T47D (cell line): ENCODE measurements around the gene PTPRB.

Source experiments
- DNase-seq, 2 experiments: peaks; one replicate each; pipeline versions ENCODE4 v3.0.0 to v3.0.0-alpha.2; 2011 to 2012; ENCODE audit warnings: low read depth in 1 of 2, low spot score in 1 of 2
- JUND ChIP-seq: IDR thresholded peaks from 2 replicates; pipeline ENCODE4 v1.6.1; 2012; ENCODE audit warnings: low read depth
- in situ Hi-C: cut with HindIII; loops from 2 replicates; pipeline ENCODE4 v1.10.0; 2016; ENCODE audit warnings: low sequenced_read_pairs, low pct_unique_long_range_greater_than_20kb

Gene PTPRB

GRCh38 chr12:70637303-70638085 lies at the start of gene PTPRB:
PTPRB (minus strand) TSS chr12:70637429; CDS start chr12:70637395, 34 bp downstream.
- DNase-seq, result no peak
- no peak for TF ChIP-seq JUND
- in situ Hi-C loops, result no loop called here

DNA sequence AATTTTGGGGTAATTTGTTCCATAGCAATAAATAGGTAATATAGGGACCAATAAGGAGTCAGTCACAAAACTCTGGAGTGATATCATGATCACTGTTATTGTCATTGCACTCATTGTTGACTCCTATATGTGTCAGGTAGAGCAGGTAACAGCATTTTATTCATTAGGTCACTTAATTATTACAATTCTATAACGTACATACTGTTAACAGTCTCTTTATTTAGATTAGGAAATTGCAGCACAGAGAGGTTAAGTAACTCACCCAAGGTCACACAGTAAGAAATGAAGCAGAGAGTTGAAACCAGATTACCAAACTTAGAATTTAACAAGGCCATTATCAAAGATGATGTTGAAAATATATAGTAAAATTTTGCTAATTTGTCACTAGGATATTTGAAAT lies 49.7 kb upstream of the PTPRB start:
- no peak for TF ChIP-seq JUND
- in situ Hi-C loops, result no loop called here
- no peak for DNase-seq

DNA sequence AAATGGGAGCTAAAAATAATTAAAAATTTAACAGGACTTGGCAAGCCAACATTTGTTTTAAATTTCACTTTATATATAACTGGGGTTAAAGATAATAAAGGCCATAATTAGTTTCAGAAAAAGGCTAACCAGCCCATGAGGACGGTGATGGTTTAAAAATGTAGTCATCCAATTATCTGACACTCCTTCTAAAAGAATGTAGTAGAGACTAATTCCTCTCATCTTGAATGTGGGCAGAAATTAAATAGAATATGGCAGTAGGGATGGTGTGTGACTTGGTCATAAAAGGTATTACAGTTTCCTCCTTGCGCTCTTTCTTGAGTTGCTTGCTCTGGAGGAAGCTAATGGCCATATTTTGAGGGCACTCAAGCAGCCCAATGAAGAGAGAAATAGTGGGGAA lies 49.1 kb upstream of the PTPRB start:
- in situ Hi-C loops, result no loop called here
- no peak for DNase-seq
- TF ChIP-seq JUND, result no peak

GRCh38 chr12:70683976-70684375 lies 46.7 kb upstream of the PTPRB start:
- in situ Hi-C loops, result no loop called here
- DNase-seq, result no peak
- no peak for TF ChIP-seq JUND

- DNase-seq, result no peak
- in situ Hi-C loops, result no loop called here
- TF ChIP-seq JUND, result no peak
These were observed 34.5 kb upstream of the PTPRB start for GRCh38 chr12:70671698-70672097.

DNA sequence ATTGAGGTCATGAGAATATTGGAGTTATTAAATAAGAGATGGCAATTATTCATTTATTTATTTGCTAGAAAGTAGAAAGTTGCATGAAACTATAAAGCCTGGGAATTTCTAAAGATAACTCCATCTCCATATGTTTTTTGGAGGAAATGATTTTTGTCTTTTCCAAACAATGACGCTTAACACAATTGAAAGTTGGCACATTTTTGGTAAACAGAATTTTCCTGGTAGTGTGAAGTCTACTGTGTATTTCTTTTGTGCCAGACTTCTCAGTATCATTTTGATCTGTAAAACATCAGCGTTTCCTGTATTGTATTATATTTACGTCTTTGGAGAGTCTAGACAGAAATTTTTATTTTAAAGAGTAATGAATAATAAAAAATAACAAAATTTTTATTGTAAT lies 33.7 kb upstream of the PTPRB start:
- TF ChIP-seq JUND, result no peak
- DNase-seq, result no peak
- in situ Hi-C loops, result no loop called here

GRCh38 chr12:70667253-70667652 lies 30.0 kb upstream of the PTPRB start:
- no peak for TF ChIP-seq JUND
- no peak for DNase-seq
- in situ Hi-C loops, result no loop called here

- in situ Hi-C loops, result no loop called here
- DNase-seq, result no peak
- TF ChIP-seq JUND, result no peak
These were observed 29.1 kb upstream of the PTPRB start for GRCh38 chr12:70666364-70666763.

DNA sequence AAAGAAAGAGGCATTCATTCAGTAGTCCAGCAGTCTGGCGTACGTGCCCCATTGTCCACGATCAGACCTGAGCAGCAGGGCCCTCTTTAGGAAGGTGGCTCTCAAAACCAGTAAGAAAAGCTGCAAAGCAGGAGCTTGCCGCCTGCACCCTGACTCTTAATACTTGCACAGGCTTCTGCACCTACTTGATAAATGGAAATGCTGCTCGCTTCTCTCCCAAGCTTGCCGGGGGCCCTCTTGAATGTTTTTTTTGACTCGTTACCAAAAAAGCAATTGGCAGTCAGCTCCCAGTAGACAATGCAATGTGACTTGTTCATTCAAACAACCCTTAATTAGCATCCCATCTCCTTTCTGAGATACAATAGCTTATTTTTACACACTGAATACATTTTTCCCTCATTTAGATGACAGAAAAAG lies 27.2 kb upstream of the PTPRB start:
- no peak for DNase-seq
- no peak for TF ChIP-seq JUND
- in situ Hi-C loops, result no loop called here

DNA sequence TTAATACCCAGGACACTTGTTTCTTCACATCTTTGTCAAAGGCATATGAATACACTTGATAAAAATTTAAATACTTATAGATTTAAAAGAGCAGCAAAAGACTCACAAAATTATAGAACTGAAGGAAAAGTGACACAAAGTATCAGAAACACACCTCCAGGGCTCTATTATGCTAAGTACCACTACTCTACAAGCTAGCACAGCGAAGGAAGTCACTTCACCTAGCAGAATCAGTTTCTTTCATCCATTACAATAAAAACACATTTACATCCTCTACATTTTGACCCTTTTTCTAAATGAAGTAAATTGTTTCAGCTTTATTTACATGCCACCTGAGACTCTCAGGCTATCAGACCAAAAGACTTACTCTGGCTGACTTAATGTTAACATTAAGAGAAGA lies 26.6 kb upstream of the PTPRB start:
- in situ Hi-C loops, result no loop called here
- DNase-seq, result no peak
- TF ChIP-seq JUND, result no peak

DNA sequence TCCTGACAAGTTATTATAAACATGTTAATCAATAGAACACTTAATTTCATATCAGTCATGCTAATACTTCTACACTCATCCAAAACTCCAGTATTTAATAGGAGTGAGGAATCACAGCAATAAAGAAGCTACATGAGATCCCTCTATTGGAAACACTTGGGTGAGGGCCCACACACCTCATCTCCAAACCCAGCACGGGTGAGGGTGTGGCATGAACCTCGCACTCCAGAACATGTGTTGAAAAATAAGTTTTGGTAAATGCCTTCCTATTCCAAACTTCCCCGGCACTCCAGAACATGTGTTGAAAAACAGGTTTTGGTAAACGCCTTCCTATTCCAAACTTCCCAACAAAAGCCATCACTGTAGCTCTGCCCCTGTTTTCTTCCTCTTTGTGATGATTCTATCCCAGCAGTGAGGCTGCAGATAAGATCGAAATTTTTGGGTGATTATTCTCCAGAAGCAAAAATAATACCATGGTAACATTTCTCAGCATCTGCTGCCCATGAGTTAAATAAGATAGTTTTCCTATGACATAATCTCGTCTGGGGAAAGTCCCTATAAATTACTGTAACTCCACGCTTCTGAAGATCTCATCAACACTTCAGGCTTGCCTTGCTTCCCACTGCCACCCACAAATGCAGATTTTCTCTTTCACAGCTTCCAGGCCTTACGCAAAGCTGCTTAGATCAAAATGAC lies 24.4 kb upstream of the PTPRB start:
- no peak for DNase-seq
- TF ChIP-seq JUND, result no peak
- in situ Hi-C loops, result no loop called here

DNA sequence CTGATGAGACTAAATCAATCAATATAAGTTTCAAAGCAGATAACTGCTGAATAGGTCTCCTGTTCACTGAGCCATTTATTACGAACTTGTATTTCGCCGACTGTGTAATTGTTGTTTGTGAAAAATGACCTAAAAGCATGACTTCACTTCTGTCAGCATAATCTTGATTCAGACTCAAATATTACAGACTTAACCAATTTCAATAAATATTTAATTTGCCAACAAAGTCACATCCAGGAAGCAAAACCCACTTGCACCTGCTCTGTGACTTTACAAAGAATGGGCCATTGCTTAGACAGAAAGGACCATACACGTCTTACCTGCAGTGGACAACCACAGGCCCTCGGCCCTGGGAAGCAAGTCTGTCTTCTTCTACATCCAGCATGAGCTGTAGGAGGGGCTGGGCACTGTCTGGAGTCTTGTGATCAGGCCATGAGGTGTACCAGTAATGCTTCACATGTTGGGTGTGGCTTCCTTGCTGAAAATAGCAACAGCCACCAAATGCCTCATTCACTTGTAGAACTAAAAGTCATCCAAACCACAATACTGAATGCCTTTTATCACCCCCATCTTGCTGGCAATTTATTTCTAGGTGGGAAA lies 23.5 kb upstream of the PTPRB start:
- in situ Hi-C loops, result no loop called here

DNA sequence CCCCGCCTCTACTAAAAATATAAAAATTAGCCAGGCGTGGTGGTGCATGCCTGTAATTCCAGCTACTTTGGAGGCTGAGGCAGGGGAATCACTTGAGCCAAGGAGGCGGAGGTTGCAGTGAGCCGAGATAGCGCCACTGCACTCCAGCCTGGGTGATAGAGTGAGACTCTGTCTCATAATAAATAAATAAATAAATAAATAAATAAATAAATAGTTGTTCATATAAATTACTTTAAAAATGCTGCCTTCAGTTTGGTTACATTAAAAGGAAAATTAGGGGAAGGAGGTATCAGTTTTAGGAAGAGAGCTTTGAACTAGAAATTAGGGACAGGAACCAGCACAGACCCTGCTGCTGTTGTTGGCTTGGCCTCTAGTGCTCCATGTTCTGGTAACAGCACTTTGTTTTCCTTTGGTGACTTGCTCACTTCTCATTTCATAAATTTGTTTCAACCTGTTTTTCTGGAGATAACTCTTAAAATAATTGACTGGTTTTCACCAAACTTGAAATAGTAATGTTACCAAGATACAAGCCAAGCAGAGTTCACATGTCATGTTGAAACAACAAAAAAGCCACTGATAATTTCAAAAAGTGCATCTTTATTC lies 22.9 kb upstream of the PTPRB start:
- in situ Hi-C loops, result no loop called here
- DNase-seq, result no peak
- TF ChIP-seq JUND, result no peak

More for the DNA sequence above, 23.5 kb upstream of the PTPRB start:
- no peak for DNase-seq
- TF ChIP-seq JUND, result no peak
